Measurements from ENCODE around the gene GPR39. TPM values are rescaled to one million over a fixed set of nuclear protein-coding genes. Genes with fewer than 3 reads are reported as not detected.

Gene GPR39
- total RNA-seq, 2 donors from 2014 or later, result 7.3 to 9.6 TPM

DNA sequence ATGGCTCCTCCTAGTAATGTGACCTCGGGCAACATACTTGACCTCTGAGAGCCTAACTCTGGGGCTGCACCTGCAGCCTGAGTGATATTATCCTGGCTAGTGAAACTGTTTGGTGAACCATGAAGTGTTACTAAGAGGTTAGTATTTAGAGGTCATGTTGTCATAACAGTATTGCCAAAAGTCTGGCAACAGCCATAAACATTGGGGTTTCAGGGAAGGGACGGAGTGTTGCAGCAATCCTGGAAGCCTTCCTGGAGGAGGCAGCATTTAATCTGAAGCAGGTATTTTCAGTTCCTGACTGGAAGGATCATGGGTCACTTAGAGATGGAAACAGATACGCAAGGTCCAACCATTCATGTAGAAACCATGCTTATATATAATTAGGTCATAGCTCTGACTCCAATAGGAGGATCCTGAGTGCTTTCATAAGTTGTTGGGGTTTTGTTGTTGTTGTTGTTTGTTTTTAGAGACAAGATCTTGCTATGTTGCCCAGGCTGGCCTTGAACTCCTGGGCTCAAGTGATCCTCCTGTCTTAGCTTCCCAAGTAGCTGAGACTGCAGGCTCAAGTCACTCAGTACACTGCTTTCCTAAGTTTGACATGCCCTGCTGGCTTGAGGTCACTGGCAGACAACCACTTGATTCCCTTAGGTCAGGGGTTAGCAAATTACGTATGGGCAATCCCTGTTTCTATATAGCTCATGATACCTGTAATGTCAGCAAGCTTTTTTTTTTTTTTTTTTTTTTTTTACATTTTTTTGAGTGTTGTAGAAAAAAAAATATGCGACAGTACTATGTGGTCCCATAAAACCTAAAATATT is 21.5 kb downstream of the GPR39 start:
- H3K4me3 ChIP-seq, result no peak overlapping the region
- no peaks in the 10 kb centered on the region for H3K27me3 ChIP-seq
- ATAC-seq (no peak), DNase-seq (no peak)
- no peaks in the 10 kb centered on the region for H3K36me3 ChIP-seq (replicated peaks in 1 of 2; ENCODE audit: insufficient read depth in 1 of 2, low read depth in 2 of 2)
- no peaks in the 10 kb centered on the region for H3K4me1 ChIP-seq
- WGBS, 2 donors, result 93 to 96% methylated on average over 5 of the region's 5 CpGs
- TF ChIP-seq POLR2A (IDR thresholded peaks at IDR 0.05), result no peak
- H3K27ac ChIP-seq, result no peak overlapping the region
- intact Hi-C loops (cut with DNase I), result no loop called here
- H3K9me3 ChIP-seq, result no peaks in the 10 kb centered on the region

GRCh38 chr2:132438691-132439090 is 22.1 kb downstream of the GPR39 start:
- Histone ChIP-seq H3K9me3 (no peaks in the 10 kb centered on the region), H3K27ac (no peak overlapping the region), H3K4me3 (no peak overlapping the region), H3K27me3 (no peaks in the 10 kb centered on the region), H3K36me3 (replicated peaks in 1 of 2; ENCODE audit: insufficient read depth in 1 of 2, low read depth in 2 of 2) (no peaks in the 10 kb centered on the region), H3K4me1 (no peaks in the 10 kb centered on the region)
- TF ChIP-seq, protein P1, sequence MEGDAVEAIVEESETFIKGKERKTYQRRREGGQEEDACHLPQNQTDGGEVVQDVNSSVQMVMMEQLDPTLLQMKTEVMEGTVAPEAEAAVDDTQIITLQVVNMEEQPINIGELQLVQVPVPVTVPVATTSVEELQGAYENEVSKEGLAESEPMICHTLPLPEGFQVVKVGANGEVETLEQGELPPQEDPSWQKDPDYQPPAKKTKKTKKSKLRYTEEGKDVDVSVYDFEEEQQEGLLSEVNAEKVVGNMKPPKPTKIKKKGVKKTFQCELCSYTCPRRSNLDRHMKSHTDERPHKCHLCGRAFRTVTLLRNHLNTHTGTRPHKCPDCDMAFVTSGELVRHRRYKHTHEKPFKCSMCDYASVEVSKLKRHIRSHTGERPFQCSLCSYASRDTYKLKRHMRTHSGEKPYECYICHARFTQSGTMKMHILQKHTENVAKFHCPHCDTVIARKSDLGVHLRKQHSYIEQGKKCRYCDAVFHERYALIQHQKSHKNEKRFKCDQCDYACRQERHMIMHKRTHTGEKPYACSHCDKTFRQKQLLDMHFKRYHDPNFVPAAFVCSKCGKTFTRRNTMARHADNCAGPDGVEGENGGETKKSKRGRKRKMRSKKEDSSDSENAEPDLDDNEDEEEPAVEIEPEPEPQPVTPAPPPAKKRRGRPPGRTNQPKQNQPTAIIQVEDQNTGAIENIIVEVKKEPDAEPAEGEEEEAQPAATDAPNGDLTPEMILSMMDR (IDR thresholded peaks at IDR 0.05), result no peak
- no peak for TF ChIP-seq POLR2A (IDR thresholded peaks at IDR 0.05)
- no peak for DNase-seq
- intact Hi-C loops (cut with DNase I), result no loop called here
- ATAC-seq, result no peak
- 62 to 77% methylated on average over 4 of the region's 4 CpGs for WGBS, 2 donors

DNA sequence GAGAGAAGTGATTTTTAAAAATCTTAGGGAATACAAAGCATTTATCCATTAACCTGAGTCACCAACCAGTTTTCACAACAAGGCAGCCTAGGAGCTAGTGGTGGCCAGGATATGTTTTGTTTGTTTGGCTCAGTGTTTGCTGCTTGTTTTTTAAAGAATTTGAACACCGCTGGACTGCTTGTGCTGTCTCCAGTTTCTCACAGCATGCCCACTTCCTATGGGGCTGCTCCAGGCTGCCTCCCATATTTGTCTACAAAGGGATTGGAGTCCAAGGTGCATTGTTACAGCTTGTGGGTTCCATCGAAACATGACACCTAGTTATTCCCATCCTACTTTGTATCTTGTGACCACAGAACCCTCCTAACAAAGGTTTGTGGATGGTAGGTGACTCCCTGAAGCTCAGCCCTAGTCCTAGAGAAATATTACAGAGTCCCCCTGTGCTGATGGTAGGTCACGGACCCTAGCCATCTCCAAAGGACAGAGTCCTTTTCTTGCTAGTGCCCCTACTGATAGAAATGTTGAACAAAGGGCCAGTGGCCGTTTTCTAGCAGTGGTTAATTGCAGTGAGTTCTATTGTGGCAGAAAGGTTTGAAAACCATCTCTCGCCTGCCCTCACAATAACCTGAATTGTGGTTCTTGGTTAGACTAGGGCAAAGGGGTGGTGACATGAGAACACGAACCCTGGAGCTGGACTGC is 23.2 kb downstream of the GPR39 start:
- no peak for DNase-seq
- Histone ChIP-seq H3K4me3 (no peak overlapping the region), H3K4me1 (no peaks in the 10 kb centered on the region), H3K27me3 (no peaks in the 10 kb centered on the region), H3K27ac (no peak overlapping the region), H3K36me3 (replicated peaks in 1 of 2; ENCODE audit: insufficient read depth in 1 of 2, low read depth in 2 of 2) (no peaks in the 10 kb centered on the region), H3K9me3 (no peaks in the 10 kb centered on the region)
- intact Hi-C loops (cut with DNase I), result no loop called here
- TF ChIP-seq, protein P1 (IDR thresholded peaks at IDR 0.05), result no peak
- TF ChIP-seq POLR2A (IDR thresholded peaks at IDR 0.05), result no peak
- ATAC-seq, result no peak
- WGBS, 2 donors, result 73 to 80% methylated on average over 6 of the region's 6 CpGs

- H3K9me3 ChIP-seq, result no peaks in the 10 kb centered on the region
- intact Hi-C loops (cut with DNase I), result no loop called here
- DNase-seq (no peak), ATAC-seq (no peak)
- H3K27me3 ChIP-seq, result no peaks in the 10 kb centered on the region
- H3K36me3 ChIP-seq (replicated peaks in 1 of 2; ENCODE audit: insufficient read depth in 1 of 2, low read depth in 2 of 2), result no peaks in the 10 kb centered on the region
- no peak overlapping the region for H3K4me3 ChIP-seq
- no peak overlapping the region for H3K27ac ChIP-seq
- TF ChIP-seq, protein P1 (IDR thresholded peaks at IDR 0.05), result no peak
- no peak for TF ChIP-seq POLR2A (IDR thresholded peaks at IDR 0.05)
- no peaks in the 10 kb centered on the region for H3K4me1 ChIP-seq
- whole genome bisulfite sequencing, 2 donors, result 85 to 96% methylated on average over 1 of the region's 1 CpG
These were observed 24.4 kb downstream of the GPR39 start for GRCh38 chr2:132441051-132441450.

DNA sequence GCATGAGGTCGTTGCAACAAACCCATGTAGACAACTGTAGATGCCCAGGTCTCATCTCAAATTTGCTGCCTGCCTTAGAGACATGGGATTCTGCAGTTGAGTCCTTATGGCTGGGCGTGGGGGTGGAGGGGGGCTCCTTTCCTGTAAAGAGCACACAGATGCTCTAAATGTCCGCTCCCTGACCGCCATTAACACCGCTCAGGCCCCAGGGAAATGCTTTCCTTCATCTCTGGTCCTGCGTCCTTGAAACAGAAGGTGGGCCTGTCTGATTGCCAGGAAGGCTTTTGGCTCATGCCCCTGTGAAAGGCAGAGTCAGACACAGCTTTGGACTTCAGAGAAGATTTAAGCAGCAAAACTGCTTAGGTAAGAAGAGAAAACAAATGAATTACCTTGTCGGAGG is 25.7 kb downstream of the GPR39 start:
- no peak overlapping the region for H3K4me3 ChIP-seq
- DNase-seq (no peak), ATAC-seq (no peak)
- H3K4me1 ChIP-seq, result no peaks in the 10 kb centered on the region
- WGBS, 2 donors, result 78 to 81% methylated on average over 7 of the region's 7 CpGs
- H3K27ac ChIP-seq, result no peak overlapping the region
- no peak for TF ChIP-seq POLR2A (IDR thresholded peaks at IDR 0.05)
- TF ChIP-seq, protein P1 (IDR thresholded peaks at IDR 0.05), result no peak
- intact Hi-C loops (cut with DNase I), result no loop called here
- no peaks in the 10 kb centered on the region for H3K9me3 ChIP-seq
- H3K36me3 ChIP-seq (replicated peaks in 1 of 2; ENCODE audit: insufficient read depth in 1 of 2, low read depth in 2 of 2), result no peaks in the 10 kb centered on the region
- H3K27me3 ChIP-seq, result no peaks in the 10 kb centered on the region

All from body of pancreas (tissue), 4 donors.